Activated naive CD8-positive, alpha-beta T cell treated with anti-CD3 and anti-CD28 coated beads for 36 hours (primary cell): Measurements from ENCODE around the gene MYOCD. TPM values are rescaled to one million over a fixed set of nuclear protein-coding genes. Genes with fewer than 3 reads are reported as not detected.

Experiments
- DNase-seq: peaks from one replicate; pipeline ENCODE4 v3.0.0; 2021
- H3K27ac Mint-ChIP-seq: one replicate; pipeline ENCODE4 v1.8.0; 2022; ENCODE audit warnings: mild to moderate bottlenecking, moderate library complexity, mixed read lengths
- H3K27me3 Mint-ChIP-seq: one replicate; pipeline ENCODE4 v1.8.0; 2022; ENCODE audit warnings: mild to moderate bottlenecking, mixed read lengths
- H3K36me3 Mint-ChIP-seq: one replicate; pipeline ENCODE4 v1.8.0; 2021; ENCODE audit warnings: mild to moderate bottlenecking, mixed read lengths
- H3K4me1 Mint-ChIP-seq: one replicate; pipeline ENCODE4 v1.8.0; 2021; ENCODE audit warnings: mixed read lengths
- H3K4me3 Mint-ChIP-seq: one replicate; pipeline ENCODE4 v1.8.0; 2022; ENCODE audit warnings: mild to moderate bottlenecking, moderate library complexity, mixed read lengths
- H3K9me3 Mint-ChIP-seq: one replicate; pipeline ENCODE4 v1.8.0; 2022; ENCODE audit warnings: mixed read lengths
- total RNA-seq, 2 experiments: library from RNA; stranded (reverse); gene quantifications; one replicate each; pipeline ENCODE4 v1.2.3, GENCODE V29; 2021

Gene MYOCD
- total RNA-seq, 2 experiments from 2014 or later = not detected

DNA sequence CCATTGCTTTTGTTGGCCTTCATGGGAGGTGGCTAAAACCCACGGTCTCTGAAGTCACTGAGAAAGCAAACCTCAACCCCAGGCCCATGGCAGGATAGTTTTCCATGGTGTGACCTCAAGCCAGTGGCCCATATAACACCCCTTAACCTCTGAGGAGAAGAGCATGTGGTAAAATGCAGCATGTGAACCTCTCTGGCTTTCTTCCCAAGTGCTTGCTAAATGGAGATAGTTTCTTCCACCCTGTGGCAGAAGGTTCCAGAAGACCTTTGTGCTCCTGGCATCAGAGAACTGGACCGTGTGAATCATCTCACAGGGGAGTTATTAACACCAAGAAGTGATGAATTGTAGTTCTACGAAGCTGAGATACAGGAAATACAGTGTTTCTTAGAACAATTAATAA is 47.3 kb downstream of the MYOCD start:
- H3K4me1 Mint-ChIP-seq = no peaks in the 10 kb centered on the region
- no peak for DNase-seq
- no peaks in the 10 kb centered on the region for H3K36me3 Mint-ChIP-seq
- H3K27me3 Mint-ChIP-seq = peaks cover 3% of the 10 kb centered on the region
- H3K9me3 Mint-ChIP-seq = no peaks in the 10 kb centered on the region
- H3K4me3 Mint-ChIP-seq = no peak overlapping the region
- no peak overlapping the region for H3K27ac Mint-ChIP-seq

DNA sequence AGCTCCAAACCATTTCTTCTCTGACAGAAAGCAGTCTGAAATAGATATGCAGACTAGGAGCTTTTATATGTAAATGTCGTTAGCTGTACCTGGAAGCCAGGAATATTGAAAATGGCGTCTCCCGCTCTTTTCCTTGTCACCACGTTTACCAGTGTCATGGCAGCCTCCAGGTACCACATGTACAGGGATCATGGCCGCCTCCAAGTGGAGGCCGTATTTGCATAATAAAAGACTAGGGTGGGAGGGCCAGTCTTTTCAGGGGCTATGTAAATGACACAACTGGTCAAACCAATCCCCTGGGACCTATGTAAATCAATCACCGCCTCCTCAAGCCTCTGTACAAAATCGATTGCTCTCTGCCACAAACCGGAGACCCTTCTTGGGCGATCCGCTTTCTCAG is 54.3 kb downstream of the MYOCD start:
- Mint-ChIP-seq H3K4me1 (no peaks in the 10 kb centered on the region), H3K27ac (no peak overlapping the region), H3K27me3 (no peaks in the 10 kb centered on the region), H3K36me3 (no peaks in the 10 kb centered on the region), H3K4me3 (no peak overlapping the region), H3K9me3 (no peaks in the 10 kb centered on the region)
- DNase-seq = no peak

DNA sequence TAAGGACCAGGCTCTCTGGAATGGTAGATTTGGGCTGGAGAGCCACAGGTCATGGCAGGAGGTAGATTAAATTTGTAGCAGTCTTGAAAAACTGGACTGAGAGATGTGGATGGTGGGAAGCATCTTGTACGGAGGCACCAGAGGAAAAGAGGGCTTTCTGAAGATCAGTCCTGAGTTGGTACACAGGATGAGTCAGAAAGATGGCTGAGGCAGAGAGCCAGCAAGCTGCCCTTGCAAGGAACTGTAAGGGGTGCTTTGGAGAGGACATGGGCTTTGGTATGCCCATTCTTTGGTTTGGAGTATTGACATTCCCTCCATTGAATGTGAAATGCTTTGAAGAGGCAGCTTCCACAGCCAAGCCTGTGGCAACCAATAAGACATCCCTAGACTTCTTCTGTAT is 55.9 kb downstream of the MYOCD start:
- DNase-seq = no peak
- H3K27ac Mint-ChIP-seq = no peak overlapping the region
- H3K36me3 Mint-ChIP-seq = no peaks in the 10 kb centered on the region
- H3K27me3 Mint-ChIP-seq = no peaks in the 10 kb centered on the region
- no peaks in the 10 kb centered on the region for H3K9me3 Mint-ChIP-seq
- no peaks in the 10 kb centered on the region for H3K4me1 Mint-ChIP-seq
- no peak overlapping the region for H3K4me3 Mint-ChIP-seq

DNA sequence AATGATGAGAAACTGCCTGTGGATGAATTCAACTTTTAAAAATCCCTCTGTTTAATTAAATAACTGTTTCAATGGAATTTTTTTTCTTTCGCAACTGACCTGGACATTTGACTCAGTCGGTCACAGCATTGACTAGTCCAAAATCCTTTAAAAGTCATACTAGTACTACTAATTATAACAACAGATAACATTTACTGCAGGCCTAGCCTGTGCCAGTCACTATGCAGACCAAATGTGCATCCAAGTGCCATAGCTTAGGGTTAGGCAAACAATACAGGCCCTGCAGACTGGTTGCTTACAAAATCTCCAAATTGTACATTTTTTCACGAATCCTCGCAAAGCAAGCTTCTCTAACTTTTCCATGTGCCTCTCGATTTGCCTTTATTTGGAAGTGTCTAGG is 56.6 kb downstream of the MYOCD start:
- Mint-ChIP-seq H3K4me1 (no peaks in the 10 kb centered on the region), H3K4me3 (no peak overlapping the region), H3K27me3 (no peaks in the 10 kb centered on the region), H3K9me3 (no peaks in the 10 kb centered on the region), H3K27ac (no peak overlapping the region), H3K36me3 (no peaks in the 10 kb centered on the region)
- DNase-seq = no peak

DNA sequence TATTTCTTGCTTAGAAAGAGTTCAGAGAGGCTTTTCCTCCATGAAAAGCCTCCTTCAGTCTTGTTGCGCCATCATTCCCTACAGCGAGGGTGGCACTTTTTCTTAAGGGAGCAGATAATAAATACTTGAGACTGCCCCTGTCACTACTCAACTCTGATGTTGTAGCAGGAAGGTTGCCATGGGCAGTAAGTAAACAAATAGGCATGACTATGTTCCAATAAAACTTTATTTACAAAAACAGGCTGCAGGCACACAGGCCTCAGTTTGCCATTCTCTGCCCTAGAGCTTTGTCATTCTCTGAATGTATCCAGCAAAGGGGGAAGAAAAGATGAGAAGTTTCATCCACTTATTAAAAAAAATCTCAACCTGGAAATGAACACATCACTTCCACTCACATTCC is 60.4 kb downstream of the MYOCD start:
- Mint-ChIP-seq H3K4me3 (no peak overlapping the region), H3K9me3 (no peaks in the 10 kb centered on the region), H3K27me3 (no peaks in the 10 kb centered on the region), H3K36me3 (no peaks in the 10 kb centered on the region), H3K27ac (no peak overlapping the region), H3K4me1 (no peaks in the 10 kb centered on the region)
- no peak for DNase-seq

DNA sequence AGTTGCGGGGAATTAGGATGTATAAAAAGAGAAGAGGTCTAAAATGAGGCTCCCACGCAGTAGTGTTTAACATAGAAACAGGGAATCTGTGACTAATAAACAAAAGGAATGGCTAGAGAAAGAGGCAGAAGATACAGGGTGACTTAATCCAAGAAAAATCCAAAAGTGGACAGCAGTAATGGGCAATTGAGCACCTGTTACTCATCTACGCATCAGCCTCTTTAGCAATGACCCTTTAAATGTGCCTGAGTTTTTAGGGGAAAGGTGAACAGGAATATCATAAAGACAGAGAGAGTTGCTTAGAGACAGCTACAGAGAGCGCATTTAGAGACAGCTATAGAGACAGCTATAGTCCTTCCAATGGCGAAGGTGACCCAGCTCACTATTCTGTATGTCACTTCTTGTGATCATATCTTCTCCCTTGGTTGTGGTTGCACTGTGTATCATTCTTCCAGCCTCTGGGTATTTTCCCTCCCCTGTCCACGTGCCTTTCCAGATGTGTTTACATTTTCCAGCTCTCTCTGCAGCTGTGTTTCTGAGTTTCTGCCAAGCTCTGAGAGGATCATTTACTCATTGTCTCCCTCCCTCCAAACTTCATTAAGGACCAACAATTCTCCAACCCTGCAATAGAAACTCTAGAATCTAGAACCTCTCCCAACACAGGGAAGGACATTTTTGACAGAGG is 61.5 kb downstream of the MYOCD start:
- H3K27ac Mint-ChIP-seq = no peak overlapping the region
- no peaks in the 10 kb centered on the region for H3K36me3 Mint-ChIP-seq
- H3K4me3 Mint-ChIP-seq = no peak overlapping the region
- H3K4me1 Mint-ChIP-seq = no peaks in the 10 kb centered on the region
- no peak for DNase-seq
- H3K9me3 Mint-ChIP-seq = no peaks in the 10 kb centered on the region
- H3K27me3 Mint-ChIP-seq = no peaks in the 10 kb centered on the region

DNA sequence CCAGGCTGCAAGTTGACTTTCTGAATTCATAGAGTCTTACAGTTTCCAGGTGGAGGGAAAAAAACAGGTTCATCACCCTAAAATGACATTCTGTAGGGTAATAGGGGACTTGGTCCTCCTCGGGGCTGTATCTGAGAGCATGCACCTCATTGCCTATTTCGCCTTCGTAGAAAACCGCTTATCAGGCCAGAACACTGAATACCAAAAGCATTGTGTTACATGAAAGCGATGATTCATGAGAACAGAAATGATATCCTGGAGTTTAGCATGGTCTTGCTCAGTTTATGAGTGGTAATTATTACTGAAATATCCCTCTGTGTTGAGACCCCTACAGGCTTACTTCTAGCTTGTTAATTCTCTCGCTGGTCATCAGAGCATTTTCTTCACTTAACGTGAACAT is 62.2 kb downstream of the MYOCD start:
- no peaks in the 10 kb centered on the region for H3K27me3 Mint-ChIP-seq
- H3K36me3 Mint-ChIP-seq = no peaks in the 10 kb centered on the region
- no peak overlapping the region for H3K27ac Mint-ChIP-seq
- no peak overlapping the region for H3K4me3 Mint-ChIP-seq
- DNase-seq = no peak
- no peaks in the 10 kb centered on the region for H3K4me1 Mint-ChIP-seq
- H3K9me3 Mint-ChIP-seq = no peaks in the 10 kb centered on the region

DNA sequence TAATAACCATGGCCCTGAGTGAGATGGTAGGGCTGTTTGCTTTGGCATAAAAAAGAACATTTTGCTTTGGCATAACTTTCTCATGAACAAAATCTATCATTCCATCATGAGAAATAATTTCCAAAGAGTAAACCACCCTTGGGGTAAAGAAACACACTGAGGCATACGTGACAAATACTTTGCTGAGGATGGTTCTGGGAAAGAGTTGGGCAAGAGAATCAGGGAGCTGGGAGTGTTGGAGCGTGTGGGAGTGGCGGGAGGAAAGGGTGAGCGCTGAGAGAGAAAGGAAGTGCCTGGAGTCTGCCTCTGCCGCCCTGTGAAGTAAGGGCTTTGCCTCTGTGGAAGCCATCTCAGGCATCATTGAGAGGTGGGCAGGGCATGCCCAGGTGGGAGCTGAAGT is 63.4 kb downstream of the MYOCD start:
- no peak overlapping the region for H3K27ac Mint-ChIP-seq
- H3K9me3 Mint-ChIP-seq = no peaks in the 10 kb centered on the region
- H3K4me1 Mint-ChIP-seq = no peaks in the 10 kb centered on the region
- DNase-seq = no peak
- H3K27me3 Mint-ChIP-seq = no peaks in the 10 kb centered on the region
- no peak overlapping the region for H3K4me3 Mint-ChIP-seq
- H3K36me3 Mint-ChIP-seq = no peaks in the 10 kb centered on the region

DNA sequence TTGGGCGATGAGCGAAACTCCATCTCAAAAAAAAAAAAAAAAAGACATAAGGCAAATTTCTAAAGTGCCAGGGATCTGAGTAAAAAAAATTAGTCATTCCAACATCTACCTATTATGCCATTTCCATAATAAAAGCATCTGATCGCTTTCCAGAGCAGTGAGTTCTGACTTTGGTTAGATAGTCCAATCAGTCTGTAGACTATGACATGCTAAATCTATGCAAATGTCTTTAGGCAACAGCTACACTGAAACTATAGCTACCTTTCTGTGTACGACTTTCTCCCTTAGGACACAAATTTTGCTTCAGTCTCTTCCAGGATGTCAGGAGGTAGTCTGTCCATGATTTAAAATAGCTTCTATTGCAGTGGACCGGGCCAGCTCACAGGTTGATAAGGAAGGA is 64.7 kb downstream of the MYOCD start:
- H3K4me3 Mint-ChIP-seq = no peak overlapping the region
- H3K27me3 Mint-ChIP-seq = no peaks in the 10 kb centered on the region
- no peak overlapping the region for H3K27ac Mint-ChIP-seq
- no peaks in the 10 kb centered on the region for H3K4me1 Mint-ChIP-seq
- DNase-seq = no peak
- H3K36me3 Mint-ChIP-seq = no peaks in the 10 kb centered on the region
- no peaks in the 10 kb centered on the region for H3K9me3 Mint-ChIP-seq

DNA sequence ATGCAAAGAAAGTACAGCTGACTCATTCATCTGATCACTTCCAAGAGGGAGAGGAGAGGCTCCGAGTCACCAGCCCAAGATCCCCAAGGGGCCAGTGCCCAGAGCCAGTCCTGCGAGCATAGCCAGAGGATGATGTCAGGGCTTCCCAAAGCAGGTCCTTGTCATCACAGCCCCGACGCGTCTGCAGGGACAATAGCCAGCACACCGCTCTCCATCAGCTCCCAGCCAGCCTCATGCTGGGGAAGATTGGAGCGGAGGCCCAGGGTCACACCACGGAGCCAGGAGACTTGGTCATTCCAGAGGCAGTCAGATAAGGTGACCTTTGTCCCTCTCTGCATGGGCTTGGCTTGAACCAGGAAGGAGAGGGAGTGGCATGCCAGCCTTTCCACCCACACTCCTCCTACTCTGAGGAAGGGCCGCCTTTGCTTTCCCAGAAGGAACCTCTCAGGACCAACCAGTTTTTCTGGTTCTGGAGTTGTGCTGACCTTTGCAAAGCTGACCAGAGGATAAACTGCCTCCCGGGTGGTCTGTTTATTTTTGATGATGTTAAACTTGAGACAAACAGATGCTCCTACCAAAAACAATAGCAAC is 65.3 kb downstream of the MYOCD start:
- Mint-ChIP-seq H3K9me3 (no peaks in the 10 kb centered on the region), H3K4me3 (no peak overlapping the region), H3K27ac (no peak overlapping the region), H3K36me3 (no peaks in the 10 kb centered on the region), H3K27me3 (no peaks in the 10 kb centered on the region), H3K4me1 (no peaks in the 10 kb centered on the region)
- no peak for DNase-seq

DNA sequence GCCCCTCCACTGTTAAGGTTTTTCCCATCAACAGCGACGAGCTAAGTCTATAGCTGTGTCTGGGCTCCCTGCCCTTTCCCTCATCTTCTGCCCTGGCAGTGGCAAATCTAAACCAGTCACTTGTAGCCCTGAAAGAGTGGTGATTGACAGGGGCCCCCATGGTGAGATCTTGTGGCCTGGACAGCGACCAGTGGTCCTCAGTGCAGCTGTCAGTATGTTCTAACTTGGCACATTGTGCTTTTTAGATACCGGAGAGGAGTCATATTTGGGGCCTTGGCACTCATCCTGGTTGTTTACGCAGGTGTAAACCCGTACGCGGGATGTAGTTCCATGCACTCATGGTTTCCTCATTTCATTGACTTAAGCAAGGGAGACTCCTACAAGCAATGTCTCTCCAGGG is 66.1 kb downstream of the MYOCD start:
- H3K4me1 Mint-ChIP-seq = no peaks in the 10 kb centered on the region
- no peaks in the 10 kb centered on the region for H3K9me3 Mint-ChIP-seq
- no peak overlapping the region for H3K4me3 Mint-ChIP-seq
- H3K36me3 Mint-ChIP-seq = no peaks in the 10 kb centered on the region
- no peak overlapping the region for H3K27ac Mint-ChIP-seq
- no peaks in the 10 kb centered on the region for H3K27me3 Mint-ChIP-seq
- DNase-seq = no peak

DNA sequence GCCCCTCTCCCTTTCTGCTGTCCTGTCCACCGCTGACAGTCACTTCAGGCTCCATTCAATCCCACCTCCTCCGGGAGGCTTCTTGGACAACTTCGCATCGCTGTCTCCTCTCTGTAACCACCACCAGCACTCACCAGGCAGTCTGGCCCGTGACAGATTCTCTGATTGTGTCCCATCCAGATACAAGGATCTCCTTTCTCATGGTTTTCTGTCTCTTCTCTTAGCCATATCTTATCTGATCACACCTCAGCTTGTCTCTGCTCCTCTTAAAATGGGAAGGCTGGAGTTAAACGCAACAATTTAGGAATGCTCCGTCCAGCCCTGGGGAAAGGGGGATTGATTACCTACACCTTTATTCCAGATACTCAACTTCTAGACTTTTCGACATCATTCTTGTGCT is 66.7 kb downstream of the MYOCD start:
- H3K27me3 Mint-ChIP-seq = no peaks in the 10 kb centered on the region
- no peaks in the 10 kb centered on the region for H3K4me1 Mint-ChIP-seq
- H3K4me3 Mint-ChIP-seq = no peak overlapping the region
- H3K27ac Mint-ChIP-seq = no peak overlapping the region
- H3K36me3 Mint-ChIP-seq = no peaks in the 10 kb centered on the region
- H3K9me3 Mint-ChIP-seq = no peaks in the 10 kb centered on the region
- no peak for DNase-seq

DNA sequence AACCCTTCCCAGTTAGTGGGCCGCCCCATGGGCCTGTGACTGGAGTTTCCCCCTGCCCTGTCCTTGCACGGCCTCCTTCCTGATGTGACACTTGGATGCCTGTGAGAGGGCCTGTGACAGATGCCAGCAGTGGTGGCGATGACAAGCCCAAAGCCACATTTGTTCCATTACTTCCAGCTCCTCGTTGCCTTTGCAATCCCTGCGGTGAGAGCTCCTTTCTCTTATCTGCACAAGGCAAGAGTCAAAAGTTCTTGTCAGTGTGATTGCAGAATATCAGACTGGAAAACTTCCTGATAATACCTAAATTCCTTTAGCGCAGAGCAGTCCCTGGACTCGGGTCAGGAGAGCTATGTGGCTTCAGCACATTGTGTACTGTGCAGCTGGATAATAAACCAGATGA is 69.2 kb downstream of the MYOCD start:
- Mint-ChIP-seq H3K36me3 (no peaks in the 10 kb centered on the region), H3K9me3 (no peaks in the 10 kb centered on the region), H3K4me1 (no peaks in the 10 kb centered on the region), H3K27ac (no peak overlapping the region), H3K27me3 (no peaks in the 10 kb centered on the region), H3K4me3 (no peak overlapping the region)
- no peak for DNase-seq

DNA sequence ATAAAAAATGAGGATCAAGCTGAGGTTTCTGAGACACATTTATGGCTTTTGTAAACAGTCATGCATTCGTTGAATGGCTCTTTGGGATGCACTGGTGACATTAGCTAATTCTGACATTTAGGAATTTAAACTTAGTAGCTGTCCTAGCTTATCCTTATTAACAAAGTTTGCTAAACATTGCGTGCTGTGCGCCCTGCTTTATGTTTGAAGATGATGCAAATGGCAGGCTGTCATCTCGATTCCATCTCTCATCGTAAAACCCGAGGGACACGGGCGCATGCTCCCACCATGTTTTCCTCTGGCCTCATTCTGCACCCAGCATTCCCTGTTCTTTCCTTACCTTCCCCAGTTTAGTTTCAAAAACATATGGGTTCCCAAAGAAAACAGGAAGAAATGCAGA is 69.8 kb downstream of the MYOCD start:
- DNase-seq = no peak
- H3K4me1 Mint-ChIP-seq = no peaks in the 10 kb centered on the region
- H3K27me3 Mint-ChIP-seq = no peaks in the 10 kb centered on the region
- H3K9me3 Mint-ChIP-seq = no peaks in the 10 kb centered on the region
- no peak overlapping the region for H3K4me3 Mint-ChIP-seq
- no peaks in the 10 kb centered on the region for H3K36me3 Mint-ChIP-seq
- no peak overlapping the region for H3K27ac Mint-ChIP-seq

DNA sequence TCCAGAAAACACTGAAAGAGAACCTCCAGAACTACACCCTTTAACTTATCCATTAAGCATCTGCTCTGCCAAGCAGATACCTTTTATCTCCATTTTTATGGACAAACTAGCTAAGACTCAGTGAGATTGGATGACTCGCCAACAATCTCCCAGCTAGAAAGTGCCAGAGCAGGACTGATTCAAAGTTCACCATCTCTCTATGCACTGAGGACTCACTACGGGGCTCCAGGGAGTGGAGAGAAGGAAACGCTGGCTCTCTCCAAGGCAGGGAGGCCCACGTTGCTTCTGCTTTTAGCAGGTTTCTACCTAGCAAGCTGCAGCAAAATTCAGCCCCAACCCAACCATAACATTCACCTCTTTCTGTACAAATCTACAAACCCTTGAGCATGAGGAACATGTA is 70.8 kb downstream of the MYOCD start:
- no peaks in the 10 kb centered on the region for H3K27me3 Mint-ChIP-seq
- no peaks in the 10 kb centered on the region for H3K36me3 Mint-ChIP-seq
- no peak for DNase-seq
- no peak overlapping the region for H3K4me3 Mint-ChIP-seq
- no peaks in the 10 kb centered on the region for H3K4me1 Mint-ChIP-seq
- H3K9me3 Mint-ChIP-seq = no peaks in the 10 kb centered on the region
- no peak overlapping the region for H3K27ac Mint-ChIP-seq

DNA sequence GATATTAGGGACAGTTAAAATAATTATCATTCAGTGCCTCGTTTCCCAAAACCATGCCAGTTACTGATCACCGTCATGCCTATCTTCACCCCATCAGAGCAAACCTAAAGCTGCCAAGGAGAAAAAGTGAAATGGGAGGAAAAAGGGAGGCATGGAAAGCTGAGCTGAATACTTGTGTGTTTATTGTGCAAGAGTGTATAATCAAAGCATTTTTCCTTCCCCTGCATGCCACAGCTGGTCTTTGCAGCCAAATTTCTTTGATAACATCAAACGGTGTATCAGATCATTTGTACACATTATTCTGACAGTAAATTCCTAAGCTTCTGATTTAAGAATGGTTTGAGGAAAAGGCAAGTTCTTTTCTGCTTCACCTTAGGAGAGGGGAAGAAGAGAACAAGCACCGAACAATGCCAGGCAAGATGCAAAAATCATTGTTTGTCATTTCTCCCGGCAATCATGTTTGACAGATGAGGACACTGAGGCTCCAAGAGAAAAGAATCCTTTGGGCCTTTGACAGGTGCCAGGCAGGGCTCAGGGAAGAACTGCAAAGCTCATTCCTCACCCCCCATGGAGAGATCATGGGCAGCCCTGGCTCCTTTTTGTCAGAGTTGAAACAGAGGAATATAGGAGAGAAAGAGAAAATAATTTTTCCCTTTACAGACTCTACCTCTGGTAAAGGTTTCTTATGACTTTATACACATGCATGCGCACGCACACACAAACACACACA is 72.2 kb downstream of the MYOCD start:
- DNase-seq = no peak
- Mint-ChIP-seq H3K4me3 (no peak overlapping the region), H3K27me3 (no peaks in the 10 kb centered on the region), H3K9me3 (no peaks in the 10 kb centered on the region), H3K27ac (no peak overlapping the region), H3K36me3 (no peaks in the 10 kb centered on the region), H3K4me1 (no peaks in the 10 kb centered on the region)
